GM18520 (cell line): ENCODE results near the gene ANKRD16.
"Not testable (repeated sequence)": the region's sequence is repeated elsewhere in the genome, so short reads cannot be mapped to it uniquely, and the experiment has no call there.

Experiments
- ATAC-seq: cut with Tn5 transposase; IDR thresholded peaks from one replicate; pipeline ENCODE4 v1.9.1; 2021; ENCODE audit not compliant: unreplicated experiment

Gene ANKRD16

DNA sequence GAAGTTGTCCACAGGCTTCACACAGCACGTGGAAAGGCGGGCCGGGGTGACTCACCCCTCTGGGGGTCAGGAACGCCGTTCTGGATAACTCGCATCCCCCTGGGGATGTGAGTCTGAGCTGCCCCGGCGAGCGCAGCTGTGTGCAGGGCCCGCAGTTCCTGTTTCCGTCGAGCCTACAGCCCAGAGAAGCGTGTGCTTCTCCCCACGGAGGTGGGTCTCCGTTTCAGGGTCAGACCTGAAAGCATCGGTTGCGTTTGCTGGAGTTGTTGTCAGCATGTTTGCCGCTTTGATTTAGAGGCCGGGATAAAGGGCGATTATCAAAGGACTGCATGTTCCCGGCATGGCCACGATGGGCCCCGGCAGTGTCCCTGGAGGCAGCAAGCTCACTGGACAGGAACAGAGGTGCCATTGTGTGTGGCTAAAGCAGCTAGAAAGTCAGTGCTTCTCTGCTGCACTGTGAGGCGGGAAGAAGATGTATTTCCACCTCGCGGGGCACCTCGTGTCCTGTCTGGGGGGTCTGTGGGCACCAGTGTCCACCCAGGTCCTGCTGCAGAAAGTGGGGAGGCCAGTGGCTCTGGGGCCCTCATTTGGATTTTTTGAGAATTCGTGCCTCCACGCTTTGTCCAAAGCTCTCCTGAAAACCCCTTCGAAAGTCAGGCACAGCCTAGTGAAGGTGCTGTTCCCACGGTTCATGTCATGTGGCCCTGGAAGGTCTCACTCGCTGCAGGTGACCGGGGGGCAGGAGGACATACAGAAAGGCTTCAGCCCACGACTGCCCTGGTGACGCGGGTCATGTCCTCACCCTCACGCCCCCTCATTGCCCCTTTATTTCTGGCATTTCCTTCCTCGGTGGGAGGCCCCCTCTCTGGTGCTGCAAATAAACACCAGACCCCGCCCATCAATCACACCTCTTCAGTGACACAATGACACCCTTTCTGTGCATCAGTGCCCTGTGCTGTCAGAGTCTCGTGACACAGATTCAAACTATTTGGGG is 49.1 kb downstream of the ANKRD16 start:
- ATAC-seq: peak; percentile 31

DNA sequence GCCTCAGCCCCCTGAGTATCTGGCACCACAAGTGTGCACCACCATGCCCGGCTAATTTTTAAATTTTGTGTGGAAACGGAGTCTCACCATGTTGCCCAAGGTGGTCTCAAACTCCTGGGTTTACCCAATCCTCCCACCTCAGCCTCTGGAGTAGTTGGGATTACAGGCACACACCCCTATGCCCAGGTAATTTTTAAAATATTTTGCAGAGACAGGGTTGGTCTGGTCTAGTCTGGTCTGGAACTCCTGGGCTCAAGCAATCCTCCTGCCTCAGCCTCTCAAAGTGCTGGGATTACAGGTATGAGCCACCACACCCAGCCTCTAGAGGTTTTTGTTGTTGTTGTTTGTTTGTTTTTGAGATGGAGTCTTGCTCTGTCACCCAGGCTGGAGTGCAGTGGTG is 53.5 kb downstream of the ANKRD16 start:
- ATAC-seq: not testable (repeated sequence)

DNA sequence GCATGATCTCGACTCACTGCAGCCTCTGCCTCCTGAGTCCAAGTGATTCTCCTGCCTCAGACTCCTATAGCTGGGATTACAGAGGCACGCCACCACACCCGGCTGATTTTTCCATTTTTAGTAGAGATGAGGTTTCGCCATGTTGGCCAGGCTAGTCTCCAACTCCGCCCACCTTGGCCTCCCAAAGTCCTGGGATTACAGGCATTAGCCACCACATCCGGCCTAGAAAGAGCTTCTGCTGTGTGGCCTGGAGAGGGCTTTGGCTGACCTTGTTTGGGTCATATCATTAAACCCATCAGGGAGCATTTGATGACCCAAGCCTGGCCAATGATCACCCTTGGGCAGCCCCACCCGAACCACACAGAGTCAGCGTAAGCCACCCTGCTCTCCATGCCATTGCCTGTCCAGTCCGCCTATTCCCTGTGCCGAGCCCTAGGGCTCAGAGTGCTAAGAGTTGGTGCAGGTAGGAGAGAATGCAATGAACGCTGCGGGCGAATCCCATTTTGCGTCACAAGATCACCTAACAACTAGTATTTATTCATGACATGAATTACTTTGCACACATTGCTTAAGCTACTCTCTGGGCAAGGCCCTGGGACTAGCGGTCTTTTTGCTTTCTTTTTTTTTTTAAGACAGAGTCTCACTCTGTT is 54.1 kb downstream of the ANKRD16 start:
- ATAC-seq: no peak

DNA sequence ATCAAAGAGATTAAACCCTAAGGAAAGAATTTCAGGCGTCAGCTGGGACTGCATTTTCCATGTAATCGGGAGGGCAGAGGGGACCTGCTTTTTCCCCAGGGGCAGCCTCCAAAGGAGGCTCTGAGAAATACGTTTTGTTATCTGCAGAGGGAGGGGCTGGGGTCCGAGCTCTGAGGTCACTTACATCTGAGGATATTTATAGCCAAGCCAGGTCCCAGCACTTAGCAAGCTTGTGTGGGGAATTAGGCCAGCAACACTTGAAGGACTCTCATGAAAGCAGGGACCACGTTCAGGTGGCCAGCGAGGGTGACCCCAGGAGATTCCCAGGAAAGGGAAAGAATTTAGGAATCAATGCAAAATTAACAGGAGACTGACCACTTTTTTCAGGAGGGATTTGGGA is 55.9 kb downstream of the ANKRD16 start:
- no peak for ATAC-seq

DNA sequence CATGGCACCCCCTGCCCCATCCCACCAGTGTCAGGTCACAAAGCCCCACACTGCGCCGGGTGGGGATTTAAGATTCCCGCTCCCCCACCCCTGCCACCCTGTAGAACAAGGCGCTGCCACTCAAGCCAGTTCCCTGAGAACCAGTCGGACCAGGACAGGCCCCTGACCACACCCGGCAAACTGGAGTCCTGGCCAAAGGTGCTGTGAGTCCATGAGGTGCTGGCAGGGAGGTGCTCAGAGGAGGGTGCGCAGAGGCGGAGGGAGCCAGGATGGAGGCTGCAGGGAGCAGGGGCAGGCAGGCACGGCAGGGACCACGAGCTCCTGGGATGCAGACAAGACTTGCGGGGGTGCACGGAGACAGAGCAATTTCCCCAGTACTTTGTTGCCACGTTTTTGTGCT is 56.7 kb downstream of the ANKRD16 start:
- ATAC-seq: no peak

DNA sequence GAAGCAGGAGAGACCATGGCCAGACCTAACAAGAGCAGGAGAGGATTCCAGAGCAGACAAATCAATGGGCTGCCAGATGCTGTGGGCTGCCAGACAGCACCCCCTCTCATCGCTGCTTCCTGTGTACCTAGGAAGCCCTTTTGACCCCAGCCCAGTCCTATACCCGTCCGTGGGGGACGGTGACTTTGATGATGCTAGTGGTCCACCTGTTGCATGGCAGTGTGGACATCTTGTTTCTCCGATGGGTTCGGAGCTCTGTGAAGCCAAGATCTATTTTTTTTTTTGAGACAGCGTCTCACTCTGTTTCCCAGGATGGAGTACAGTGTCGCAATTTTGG is 58.3 kb downstream of the ANKRD16 start:
- ATAC-seq: no peak

- ATAC-seq: no peak
These were observed 58.9 kb downstream of the ANKRD16 start for GRCh38 chr10:5830629-5831445.

DNA sequence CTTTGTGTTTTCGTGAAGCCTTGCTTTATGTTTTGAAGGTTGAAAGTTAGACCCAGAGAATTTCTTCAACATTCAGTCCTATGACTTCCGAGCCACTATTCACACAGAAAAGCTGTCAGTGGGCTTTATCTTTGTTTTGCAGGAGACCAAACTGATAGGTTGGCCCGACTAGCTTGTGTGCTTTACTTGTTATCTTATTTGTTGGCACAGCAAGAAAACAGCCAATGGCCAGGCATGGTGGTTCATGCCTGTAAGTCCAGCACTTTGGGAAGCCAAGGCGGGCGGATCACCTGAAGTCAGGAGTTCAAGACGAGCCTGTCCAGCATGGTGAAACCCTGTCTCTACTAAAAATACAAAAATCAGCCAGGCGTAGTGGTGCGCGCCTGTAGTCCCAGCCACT is 60.4 kb downstream of the ANKRD16 start:
- ATAC-seq: no peak

- no peak for ATAC-seq
These were observed 61.0 kb downstream of the ANKRD16 start for GRCh38 chr10:5828725-5829124.

DNA sequence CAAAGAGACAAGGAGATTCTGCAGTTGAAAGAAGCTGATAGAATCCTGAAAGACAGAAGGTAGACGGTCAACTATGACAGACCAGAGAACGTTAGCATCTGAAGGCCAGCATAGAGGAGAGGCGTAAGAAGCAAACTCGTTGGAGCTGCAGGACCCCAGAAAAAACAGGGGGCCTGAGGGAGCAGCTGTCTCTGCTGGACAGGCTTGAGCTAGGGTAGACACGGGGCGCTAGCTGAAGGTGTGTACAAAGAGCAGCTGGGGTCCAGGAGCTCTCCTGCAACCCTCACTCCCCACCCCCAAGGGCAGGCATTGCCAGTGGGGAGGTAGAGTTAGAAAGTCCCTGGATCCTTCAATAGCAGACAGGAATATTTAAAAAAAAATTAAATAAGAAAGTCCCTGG is 61.9 kb downstream of the ANKRD16 start:
- ATAC-seq: no peak

GRCh38 chr10:5826511-5826910 is 63.2 kb downstream of the ANKRD16 start:
- not testable (repeated sequence) for ATAC-seq

GRCh38 chr10:5818894-5819293 is 70.8 kb downstream of the ANKRD16 start:
- no peak for ATAC-seq

- no peak for ATAC-seq
These were observed 71.7 kb downstream of the ANKRD16 start for GRCh38 chr10:5818048-5818331.

GRCh38 chr10:5817322-5818047 is 72.2 kb downstream of the ANKRD16 start:
- ATAC-seq: no peak

- no peak for ATAC-seq
These were observed 73.5 kb downstream of the ANKRD16 start for GRCh38 chr10:5816170-5816569.

GRCh38 chr10:5814110-5815107 is 75.3 kb downstream of the ANKRD16 start:
- no peak for ATAC-seq

DNA sequence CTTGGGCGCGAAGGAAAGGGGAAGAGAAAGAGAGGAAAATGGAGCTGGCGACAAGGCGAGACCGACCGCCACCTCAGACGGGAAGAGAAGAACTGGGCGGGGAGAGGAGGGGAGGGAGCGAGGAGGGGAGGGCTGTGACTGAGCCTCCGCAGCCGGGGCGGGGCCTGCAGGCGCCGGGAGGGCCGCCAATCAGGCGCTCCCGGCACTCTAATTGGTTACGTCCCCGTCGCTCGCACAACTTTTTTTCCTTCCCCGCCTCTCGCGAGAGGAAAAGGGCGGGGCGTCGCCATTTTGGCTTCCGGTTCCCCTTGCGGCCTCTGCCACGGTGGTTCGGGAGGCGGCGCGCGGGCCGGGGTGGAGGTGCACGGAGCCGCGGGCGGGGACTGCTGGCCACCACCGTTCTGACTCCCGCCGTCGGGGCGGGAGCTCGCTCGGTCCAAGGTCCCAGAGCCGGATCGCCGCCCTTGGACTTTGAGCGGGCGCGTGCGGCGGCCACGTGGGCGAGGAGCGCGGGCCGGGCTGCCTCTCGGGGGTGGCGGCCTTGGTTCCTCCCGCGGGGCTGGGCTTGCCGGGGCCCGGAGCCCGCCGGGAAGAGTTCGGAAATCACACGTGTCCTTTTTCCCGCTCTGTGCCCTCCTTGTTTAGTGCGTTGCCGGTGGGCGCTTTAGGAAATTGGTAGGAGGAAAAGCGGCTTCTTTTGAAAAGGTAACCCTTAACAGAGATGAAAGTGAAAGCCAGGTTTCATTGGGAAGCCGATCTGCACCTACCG is 76.2 kb downstream of the ANKRD16 start, which contains the start of gene GDI2:
Gene GDI2 (minus strand): TSS at position 94 of the 769 bp plus-strand sequence. CDS start 176 bp downstream, outside the sequence.
- peak; percentile 60 for ATAC-seq

GRCh38 chr10:5813091-5813340 is 76.7 kb downstream of the ANKRD16 start:
- ATAC-seq: no peak
